Upper lobe of right lung (tissue), 1 donor: ENCODE results near the gene PDE4B. TPM values are rescaled to one million over a fixed set of nuclear protein-coding genes. Genes with fewer than 3 reads are reported as not detected.

Experiments used
- ATAC-seq: fragments of 200-7000 bp; cut with Tn5 transposase; one replicate; pipeline ENCODE4 v1.9.1; 2020; ENCODE audit warnings: mild to moderate bottlenecking, moderate library complexity
- DNase-seq: peaks from one replicate; pipeline ENCODE4 v3.0.0-alpha.2; 2020
- H3K27ac ChIP-seq: fragments of 200-600 bp; one replicate; pipeline ENCODE4 v1.8.0; 2022
- H3K27me3 ChIP-seq: fragments of 200-600 bp; one replicate; pipeline ENCODE4 v1.8.0; 2022; ENCODE audit warnings: mild to moderate bottlenecking
- H3K36me3 ChIP-seq: fragments of 200-600 bp; one replicate; pipeline ENCODE4 v1.8.0; 2022
- H3K4me1 ChIP-seq: fragments of 200-600 bp; one replicate; pipeline ENCODE4 v1.8.0; 2022
- H3K4me3 ChIP-seq: fragments of 200-600 bp; one replicate; pipeline ENCODE4 v1.8.0; 2022; ENCODE audit warnings: mild to moderate bottlenecking
- H3K9me3 ChIP-seq: fragments of 200-600 bp; one replicate; pipeline ENCODE4 v1.8.0; 2022
- intact Hi-C: fragments of 100-400 bp; cut with DNase I; formaldehyde crosslinking; loops from one replicate; pipeline ENCODE4 v1.11.0; 2022
- total RNA-seq: library from RNA; stranded (reverse); fragmentation: NEBNext Ultra II Directional; extraction: Animal tissue kit (Norgen Biotek cat#: 25700); gene quantifications from one replicate; pipeline ENCODE4 v1.2.1, GENCODE V29; 2021
- TF ChIP-seq, protein P1 (sequence below): fragments of 200-600 bp; IDR thresholded peaks from one replicate; pipeline ENCODE4 v1.8.0; 2022; ENCODE audit warnings: antibody characterized with exemption
- donor health status: DM: no; HTN: yes; CAD: no; lungs with severe emphysema.

PDE4B gene
- total RNA-seq, 1 donor from 2014 or later: 14.3 TPM

- no peak for DNase-seq
- Histone ChIP-seq H3K27ac (no peak overlapping the region), H3K36me3 (no peaks in the 10 kb centered on the region), H3K27me3 (no peaks in the 10 kb centered on the region), H3K9me3 (no peaks in the 10 kb centered on the region), H3K4me3 (no peak overlapping the region), H3K4me1 (no peaks in the 10 kb centered on the region)
- intact Hi-C loops: no loop called here
- ATAC-seq: peak; percentile 57
- TF ChIP-seq, protein P1, sequence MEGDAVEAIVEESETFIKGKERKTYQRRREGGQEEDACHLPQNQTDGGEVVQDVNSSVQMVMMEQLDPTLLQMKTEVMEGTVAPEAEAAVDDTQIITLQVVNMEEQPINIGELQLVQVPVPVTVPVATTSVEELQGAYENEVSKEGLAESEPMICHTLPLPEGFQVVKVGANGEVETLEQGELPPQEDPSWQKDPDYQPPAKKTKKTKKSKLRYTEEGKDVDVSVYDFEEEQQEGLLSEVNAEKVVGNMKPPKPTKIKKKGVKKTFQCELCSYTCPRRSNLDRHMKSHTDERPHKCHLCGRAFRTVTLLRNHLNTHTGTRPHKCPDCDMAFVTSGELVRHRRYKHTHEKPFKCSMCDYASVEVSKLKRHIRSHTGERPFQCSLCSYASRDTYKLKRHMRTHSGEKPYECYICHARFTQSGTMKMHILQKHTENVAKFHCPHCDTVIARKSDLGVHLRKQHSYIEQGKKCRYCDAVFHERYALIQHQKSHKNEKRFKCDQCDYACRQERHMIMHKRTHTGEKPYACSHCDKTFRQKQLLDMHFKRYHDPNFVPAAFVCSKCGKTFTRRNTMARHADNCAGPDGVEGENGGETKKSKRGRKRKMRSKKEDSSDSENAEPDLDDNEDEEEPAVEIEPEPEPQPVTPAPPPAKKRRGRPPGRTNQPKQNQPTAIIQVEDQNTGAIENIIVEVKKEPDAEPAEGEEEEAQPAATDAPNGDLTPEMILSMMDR: no peak
These were observed 219.6 kb downstream of the PDE4B start for GRCh38 chr1:66012106-66012784.

DNA sequence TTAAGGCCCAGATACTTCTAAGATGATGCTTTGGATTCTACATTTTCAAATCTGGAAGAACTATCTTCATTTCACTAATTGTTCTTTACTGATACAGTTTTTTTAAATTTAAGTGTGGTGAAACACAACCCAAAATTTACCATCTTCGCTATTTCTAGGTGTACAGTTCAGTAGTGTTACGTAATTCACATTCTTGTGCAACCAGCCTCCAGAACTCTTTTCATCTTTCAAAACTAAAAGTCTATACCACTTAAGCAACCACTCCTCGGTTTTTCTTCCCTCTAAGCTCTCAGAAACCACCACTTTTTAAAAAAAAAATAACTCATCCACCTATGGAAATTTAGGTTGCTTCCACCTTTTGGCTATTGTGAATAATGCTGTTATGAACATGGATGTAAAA is 220.7 kb downstream of the PDE4B start:
- H3K4me1 ChIP-seq: no peaks in the 10 kb centered on the region
- intact Hi-C loops: no loop called here

GRCh38 chr1:66022904-66023620 is 230.4 kb downstream of the PDE4B start:
- no peak overlapping the region for H3K4me3 ChIP-seq
- H3K27me3 ChIP-seq: no peaks in the 10 kb centered on the region
- no peaks in the 10 kb centered on the region for H3K9me3 ChIP-seq
- DNase-seq (no peak), ATAC-seq (no peak)
- no peaks in the 10 kb centered on the region for H3K36me3 ChIP-seq
- TF ChIP-seq, protein P1: no peak
- intact Hi-C loops: no loop called here
- H3K27ac ChIP-seq: no peak overlapping the region
- no peaks in the 10 kb centered on the region for H3K4me1 ChIP-seq

More for the DNA sequence above, 220.7 kb downstream of the PDE4B start:
- Histone ChIP-seq H3K36me3 (no peaks in the 10 kb centered on the region), H3K9me3 (no peaks in the 10 kb centered on the region), H3K4me3 (no peak overlapping the region), H3K27me3 (no peaks in the 10 kb centered on the region), H3K27ac (no peak overlapping the region)
- ATAC-seq: no peak
- DNase-seq: no peak
- TF ChIP-seq, protein P1: no peak

DNA sequence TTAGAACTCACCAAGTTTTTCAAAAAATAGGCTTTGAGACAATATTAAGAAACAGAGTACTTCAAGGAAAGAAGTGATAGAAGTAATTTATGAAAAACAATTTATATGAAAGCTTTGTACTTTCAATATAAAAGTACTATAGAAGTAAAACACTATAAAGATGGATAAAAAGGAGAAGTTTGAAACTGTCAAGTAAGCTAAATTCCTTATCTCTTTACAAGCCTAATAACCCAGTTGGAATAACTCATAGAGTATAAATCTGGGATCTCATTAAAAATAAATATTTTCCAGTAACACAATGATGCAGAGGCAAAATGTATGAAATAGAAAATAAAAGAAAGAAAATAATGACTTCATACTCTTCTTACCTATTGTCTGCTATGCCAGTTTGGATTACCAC is 232.5 kb downstream of the PDE4B start:
- Histone ChIP-seq H3K27me3 (no peaks in the 10 kb centered on the region), H3K27ac (no peak overlapping the region), H3K9me3 (no peaks in the 10 kb centered on the region), H3K36me3 (no peaks in the 10 kb centered on the region), H3K4me1 (no peaks in the 10 kb centered on the region), H3K4me3 (no peak overlapping the region)
- TF ChIP-seq, protein P1: no peak
- DNase-seq: no peak
- ATAC-seq: no peak
- intact Hi-C loops: no loop called here

GRCh38 chr1:66028035-66028434 is 235.3 kb downstream of the PDE4B start:
- Histone ChIP-seq H3K9me3 (no peaks in the 10 kb centered on the region), H3K4me3 (no peak overlapping the region), H3K4me1 (no peaks in the 10 kb centered on the region), H3K36me3 (no peaks in the 10 kb centered on the region), H3K27ac (no peak overlapping the region), H3K27me3 (no peaks in the 10 kb centered on the region)
- TF ChIP-seq, protein P1: no peak
- DNase-seq (no peak), ATAC-seq (no peak)
- intact Hi-C loops: no loop called here
